GM12878 (cell line): Measurements from ENCODE around the gene MYL1. TPM values are rescaled to one million over a fixed set of nuclear protein-coding genes. Genes with fewer than 3 reads are reported as not detected.

ENCODE experiments used
- ATAC-seq: fragments of 200-7000 bp; cut with Tn5 transposase; 3 replicates; pipeline ENCODE4 v1.9.1; 2020; ENCODE audit warnings: mild to moderate bottlenecking, moderate library complexity
- BruUV-seq: library from RNA; stranded (reverse); fragments of 400-500 nt; replicated peaks from 2 replicates; lab custom pipeline; 2021; lab: Mats Ljungman, UMichigan
- CTCF ChIA-PET: fragments of 300-600 bp; sonication (Branson Sonifier 250); formaldehyde crosslinking; extraction: SDS; loops from one replicate; lab custom pipeline; 2021; ENCODE audit warnings: inconsistent platforms; lab: Yijun Ruan, JAX
- POLR2A ChIA-PET: fragments of 350-600 bp; formaldehyde crosslinking; extraction: SDS; loops from one replicate; lab custom pipeline; 2021; ENCODE audit warnings: inconsistent platforms; lab: Charles Lee
- RAD21 ChIA-PET: fragments of 300-600 bp; sonication (Branson Sonifier 250); formaldehyde crosslinking; loops from one replicate; lab custom pipeline; 2023; ENCODE audit warnings: antibody characterized with exemption; ENCODE audit not compliant: unreplicated experiment; lab: Charles Lee
- SMC1A ChIA-PET: fragments of 300-600 bp; sonication (Branson Sonifier 250); formaldehyde crosslinking; loops from one replicate; lab custom pipeline; 2023; ENCODE audit not compliant: unreplicated experiment, uncharacterized antibody; lab: Charles Lee
- DNase-seq: peaks from one replicate; pipeline ENCODE4 v3.0.0-alpha.2; 2011; ENCODE audit warnings: low read depth, low spot score
- FAIRE-seq: peaks from 3 replicates; lab custom pipeline; 2011; peaks lifted over from hg19 to GRCh38; lab: Jason Lieb, UNC
- H2AFZ ChIP-seq: 2 replicates; pipeline ENCODE4 v1.6.0; 2011; ENCODE audit warnings: low read depth, low read length, control low read depth; ENCODE audit not compliant: control insufficient read depth
- H3K27ac ChIP-seq: 2 replicates; pipeline ENCODE4 v1.5.1; 2011; ENCODE audit warnings: control low read depth; ENCODE audit not compliant: control insufficient read depth, insufficient read depth
- H3K27me3 ChIP-seq, 2 experiments: replicated peaks in 1 of 2; 2 replicates each; pipeline versions ENCODE4 v1.6.0 to v1.6.1; 2011; ENCODE audit warnings: low read length in 1 of 2; ENCODE audit not compliant: control insufficient read depth in 2 of 2, insufficient read depth in 2 of 2
- H3K36me3 ChIP-seq, 2 experiments: 2 replicates each; pipeline ENCODE4 v1.5.1; 2011; ENCODE audit warnings: low read length in 1 of 2; ENCODE audit not compliant: control insufficient read depth in 2 of 2, insufficient read depth in 2 of 2
- H3K4me1 ChIP-seq: 2 replicates; pipeline ENCODE4 v1.6.1; 2011; ENCODE audit warnings: mild to moderate bottlenecking, low read length, moderate library complexity, mixed read lengths; ENCODE audit not compliant: control insufficient read depth, insufficient read depth
- H3K4me2 ChIP-seq: 2 replicates; pipeline ENCODE4 v1.6.0; 2011; ENCODE audit warnings: control low read depth; ENCODE audit not compliant: control insufficient read depth, insufficient read depth
- H3K4me3 ChIP-seq: fragments of 200-600 bp; sonication (generic); 2 replicates; pipeline ENCODE4 v1.5.1; 2016
- H3K79me2 ChIP-seq: 2 replicates; pipeline ENCODE4 v1.6.0; 2011; ENCODE audit warnings: low read length; ENCODE audit not compliant: control insufficient read depth, insufficient read depth
- H3K9ac ChIP-seq: 2 replicates; pipeline ENCODE4 v1.8.0; 2011; ENCODE audit warnings: low read length, control low read depth, mixed read lengths; ENCODE audit not compliant: control insufficient read depth, insufficient read depth
- H3K9me3 ChIP-seq: replicated peaks from 3 replicates; pipeline ENCODE4 v1.5.1; 2011; ENCODE audit warnings: mild to moderate bottlenecking, low read length; ENCODE audit not compliant: control insufficient read depth, insufficient read depth
- H4K20me1 ChIP-seq: 2 replicates; pipeline ENCODE4 v1.6.0; 2011; ENCODE audit not compliant: control insufficient read depth, insufficient read depth
- CBFB ChIP-seq: IDR thresholded peaks from 2 replicates; pipeline ENCODE4 v1.6.1; 2016; ENCODE audit warnings: antibody characterized with exemption, low read depth
- CBX3 ChIP-seq: fragments of 200-600 bp; sonication (generic); IDR thresholded peaks from 2 replicates; pipeline ENCODE4 v1.6.1; 2016; ENCODE audit warnings: low read depth, borderline replicate concordance
- ETV6 ChIP-seq, 2 experiments: fragments of 450-650 bp in 1 of 2; IDR thresholded peaks in 1 of 2; conservative IDR thresholded peaks in 1 of 2; 2 replicates each; pipeline ENCODE4 v1.6.1; 2014; ENCODE audit warnings: antibody characterized with exemption in 1 of 2, borderline replicate concordance in 1 of 2, low read depth in 1 of 2, mild to moderate bottlenecking in 1 of 2, moderate library complexity in 1 of 2
- FOS ChIP-seq: IDR thresholded peaks from 3 replicates; pipeline ENCODE4 v1.6.1; 2011; ENCODE audit warnings: borderline replicate concordance; ENCODE audit not compliant: insufficient read length; ENCODE audit errors: extremely low read depth
- HDAC2 ChIP-seq: fragments of 200-600 bp; sonication (generic); IDR thresholded peaks from 2 replicates; pipeline ENCODE4 v1.6.1; 2017
- HDAC6 ChIP-seq: fragments of 200-600 bp; sonication (generic); IDR thresholded peaks from one replicate; pipeline ENCODE4 v1.8.0; 2017; ENCODE audit warnings: antibody characterized with exemption; ENCODE audit not compliant: unreplicated experiment
- IKZF1 ChIP-seq: fragments of 450-650 bp; conservative IDR thresholded peaks from 2 replicates; pipeline ENCODE4 v1.6.1; 2017; ENCODE audit warnings: antibody characterized with exemption, mild to moderate bottlenecking
- MEF2B ChIP-seq: fragments of 450-650 bp; IDR thresholded peaks from 2 replicates; pipeline ENCODE4 v1.6.1; 2018; ENCODE audit warnings: mild to moderate bottlenecking, moderate library complexity; ENCODE audit not compliant: partially characterized antibody, poor library complexity, severe bottlenecking
- MTA3 ChIP-seq: IDR thresholded peaks from 2 replicates; pipeline ENCODE4 v1.6.1; 2012; ENCODE audit warnings: low read length, inconsistent platforms, borderline replicate concordance
- NBN ChIP-seq: fragments of 450-650 bp; IDR thresholded peaks from 2 replicates; pipeline ENCODE4 v1.6.1; 2016
- NFIC ChIP-seq: IDR thresholded peaks from 2 replicates; pipeline ENCODE4 v1.6.1; 2012; ENCODE audit warnings: low read depth, mild to moderate bottlenecking, inconsistent platforms, low read length, moderate library complexity
- RAD21 ChIP-seq: IDR thresholded peaks from 2 replicates; pipeline ENCODE4 v1.6.1; 2011; ENCODE audit warnings: mild to moderate bottlenecking, low read depth, low read length, moderate library complexity; ENCODE audit not compliant: insufficient read depth
- YBX1 ChIP-seq: fragments of 450-650 bp; IDR thresholded peaks from 2 replicates; pipeline ENCODE4 v1.6.1; 2016; ENCODE audit warnings: antibody characterized with exemption
- ZNF622 ChIP-seq: fragments of 450-650 bp; IDR thresholded peaks from 2 replicates; pipeline ENCODE4 v1.6.1; 2017; ENCODE audit warnings: mild to moderate bottlenecking, inconsistent platforms
- ZNF687 ChIP-seq: fragments of 450-650 bp; IDR thresholded peaks from 2 replicates; pipeline ENCODE4 v1.6.1; 2017; ENCODE audit warnings: mild to moderate bottlenecking, moderate library complexity
- WGBS: methylation state at CpG from one replicate; pipeline ENCODE4 v1.1.6; 2016; ENCODE audit warnings: low lambda C conversion rate; ENCODE audit not compliant: insufficient replicate concordance, insufficient coverage; ENCODE audit errors: missing lambda C conversion rate; 5-methylcytosine and 5-hydroxymethylcytosine counted together
- in situ Hi-C: fragments of 300-500 bp; cut with MboI; formaldehyde crosslinking; loops from 9 replicates; pipeline ENCODE4 v1.14.3; 2018; ENCODE audit warnings: mixed read lengths
- intact Hi-C: fragments of 100-400 bp; cut with micrococcal nuclease; formaldehyde crosslinking; loops from one replicate; pipeline ENCODE4 v1.14.2; 2022; ENCODE audit not compliant: unreplicated experiment
- polyA plus RNA-seq, 11 experiments: library from polyadenylated mRNA; depleted of rRNA in 4 of 11; unstranded in 6 of 11; stranded (reverse) in 5 of 11; fragments of >200 nt; fragmentation: Nextera tagmentation in 4 of 11; fragmentation: Illumina TruSeq in 1 of 11; extraction: Ambion mirVana in 4 of 11; extraction: Trizol in 1 of 11; gene quantifications; 1 replicate in 1 of 11; 2 replicates in 10 of 11; pipeline versions ENCODE4 v1.2.1 to v1.2.3, GENCODE V29; 2011 to 2016; ENCODE audit warnings: inconsistent platforms in 2 of 11, missing spikeins in 2 of 11, low read depth in 1 of 11
- total RNA-seq, 4 experiments: library from RNA; depleted of rRNA in 3 of 4; stranded (reverse); fragments of >200 nt in 3 of 4; fragmentation: Illumina TruSeq in 1 of 4; extraction: Trizol in 1 of 4; gene quantifications; 2 replicates each; pipeline versions ENCODE4 v1.2.1 to v1.2.3, GENCODE V29; 2013 to 2021

Gene MYL1
- total and polyA plus RNA-seq, 10 of the 15 experiments (the other 5 are each of a cell fraction or from before 2014, with no cell fraction given) = 0.43 TPM; not detected in 9

DNA sequence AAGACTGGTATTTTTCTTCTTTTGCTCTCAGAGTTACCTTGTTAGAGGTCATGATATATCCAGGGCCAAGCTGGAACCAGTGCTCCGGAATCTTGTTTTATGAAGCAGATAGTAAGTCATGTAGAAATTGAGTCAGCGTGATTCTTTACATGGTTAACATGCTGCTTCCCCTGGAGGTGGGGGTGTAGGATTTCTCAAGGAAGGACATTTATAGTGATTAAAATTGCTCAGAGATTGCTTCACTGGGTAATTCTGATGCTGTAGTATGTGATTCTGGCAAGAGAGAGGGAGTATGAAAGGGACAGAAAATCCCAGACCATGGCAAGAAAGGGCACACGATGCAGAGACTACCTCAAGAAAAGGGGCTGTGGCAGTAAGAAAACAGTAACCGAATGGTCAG lies 8.0 kb upstream of the MYL1 start:
- no peaks in the 10 kb centered on the region for H3K79me2 ChIP-seq
- ChIA-PET SMC1A (no interaction called here), POLR2A (no interaction called here), RAD21 (no interaction called here), CTCF (no interaction called here)
- intact Hi-C loops = no loop called here
- FAIRE-seq (no peak), DNase-seq (no peak), ATAC-seq (no peak)
- H3K4me2 ChIP-seq = no peak overlapping the region
- H3K4me1 ChIP-seq = no peaks in the 10 kb centered on the region
- H3K9ac ChIP-seq = no peak overlapping the region
- in situ Hi-C loops = no loop called here
- TF ChIP-seq NFIC (no peak), HDAC6 (no peak), RAD21 (no peak)
- no peaks in the 10 kb centered on the region for H3K27me3 ChIP-seq
- no peak overlapping the region for H3K27ac ChIP-seq
- BruUV-seq = no TSS peak
- 31% methylated on average over 4 of the region's 4 CpGs for WGBS
- H4K20me1 ChIP-seq = no peaks in the 10 kb centered on the region
- H2AFZ ChIP-seq = no peak overlapping the region
- H3K9me3 ChIP-seq = no peaks in the 10 kb centered on the region
- H3K4me3 ChIP-seq = no peak overlapping the region
- H3K36me3 ChIP-seq = no peaks in the 10 kb centered on the region

DNA sequence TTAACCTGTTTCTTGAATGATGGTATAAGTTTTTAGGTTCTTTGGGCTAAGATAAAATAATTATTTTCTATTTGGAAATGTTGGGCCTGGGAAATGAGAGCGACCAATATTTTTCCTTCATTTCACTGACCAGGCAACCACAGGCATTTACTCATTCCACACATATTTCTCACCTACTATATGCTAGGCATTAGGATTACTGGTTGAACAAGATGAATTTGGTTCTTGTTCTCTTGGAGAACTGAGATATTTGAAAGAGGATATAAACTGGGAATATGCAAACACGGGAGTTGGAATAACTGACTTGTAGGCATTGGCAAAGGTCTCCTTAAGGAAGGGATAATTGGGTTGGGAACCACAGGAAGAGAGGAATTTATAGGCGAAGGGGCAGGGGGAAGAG lies 3.9 kb upstream of the MYL1 start:
- no peaks in the 10 kb centered on the region for H3K36me3 ChIP-seq
- no peak overlapping the region for H3K9ac ChIP-seq
- H3K4me2 ChIP-seq = no peak overlapping the region
- no peaks in the 10 kb centered on the region for H3K9me3 ChIP-seq
- ATAC-seq (no peak), FAIRE-seq (no peak)
- no peaks in the 10 kb centered on the region for H4K20me1 ChIP-seq
- H2AFZ ChIP-seq = no peak overlapping the region
- no peak overlapping the region for H3K27ac ChIP-seq
- TF ChIP-seq HDAC2 (no peak), CBX3 (no peak), YBX1 (no peak), CBFB (no peak), IKZF1 (no peak), MEF2B (no peak), ZNF622 (no peak), FOS (no peak), ZNF687 (no peak), NBN (no peak), NFIC (no peak), MTA3 (no peak), ETV6 (conservative IDR thresholded peaks at IDR 0.05 in 1 of 2, IDR thresholded peaks at IDR 0.05 in 1 of 2; ENCODE audit: borderline replicate concordance in 1 of 2, low read depth in 1 of 2) (no peak)
- TF ChIP-seq, all 136 proteins: peak for 0
- 0% methylated on average over 3 of the region's 3 CpGs for WGBS
- Histone ChIP-seq H3K27me3 (no peaks in the 10 kb centered on the region), H3K4me3 (no peak overlapping the region), H3K79me2 (no peaks in the 10 kb centered on the region), H3K4me1 (no peaks in the 10 kb centered on the region)
- in situ Hi-C loops (no loop called here), intact Hi-C loops (no loop called here)
- ChIA-PET SMC1A (no interaction called here), RAD21 (no interaction called here), POLR2A (no interaction called here), CTCF (no interaction called here)
- BruUV-seq = no TSS peak
- no peak for DNase-seq
